ENCODE measurements around the gene AVP.

The AVP gene

GRCh38 chr20:3041854-3042409, 42.6 kb downstream of the AVP start:
- no peak for DNase-seq
- Histone ChIP-seq H3K9me3 (no peaks in the 10 kb centered on the region), H3K4me3 (no peak overlapping the region), H3K27ac (peak overlapping the region; percentile 60 to 68), H3K27me3 (no peaks in the 10 kb centered on the region), H3K4me1 (peaks cover 0 to 34% (median 25%) of the 10 kb centered on the region in 4 donors), H3K36me3 (peaks cover 28 to 39% (median 33%) of the 10 kb centered on the region in 3 donors)
- intact Hi-C loops (cut with DNase I; ENCODE audit: low total_unique reads): no loop called here
- no peak for TF ChIP-seq CTCF (IDR thresholded peaks at IDR 0.05)

DNA sequence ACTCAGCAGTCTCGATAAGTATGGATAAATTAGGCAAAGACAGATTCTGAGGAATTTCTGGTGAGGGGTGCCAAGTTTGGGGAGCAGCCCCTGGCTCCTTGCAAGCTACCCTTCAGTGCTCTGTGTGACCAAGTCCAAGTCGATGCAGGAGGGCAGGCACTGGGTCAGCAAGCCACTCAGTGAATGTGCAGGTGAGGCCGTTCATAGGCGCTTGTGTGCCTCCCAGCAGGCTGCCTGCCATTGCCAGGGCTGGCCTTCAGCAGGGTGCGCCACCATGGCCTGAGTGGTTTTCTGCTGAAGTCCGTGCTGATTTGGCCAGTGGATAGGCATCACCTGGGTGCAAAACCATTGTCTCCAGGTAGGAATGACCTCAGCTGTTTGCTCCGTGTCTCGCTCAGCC, 44.4 kb downstream of the AVP start:
- Histone ChIP-seq H3K4me1 (peaks cover 0 to 25% (median 19%) of the 10 kb centered on the region in 4 donors), H3K27ac (no peak overlapping the region), H3K4me3 (no peak overlapping the region), H3K9me3 (no peaks in the 10 kb centered on the region), H3K27me3 (no peaks in the 10 kb centered on the region), H3K36me3 (peaks cover 37 to 57% (median 52%) of the 10 kb centered on the region in 3 donors)
- no peak for TF ChIP-seq CTCF (IDR thresholded peaks at IDR 0.05)
- intact Hi-C loops (cut with DNase I; ENCODE audit: low total_unique reads): no loop called here
- no peak for DNase-seq

DNA sequence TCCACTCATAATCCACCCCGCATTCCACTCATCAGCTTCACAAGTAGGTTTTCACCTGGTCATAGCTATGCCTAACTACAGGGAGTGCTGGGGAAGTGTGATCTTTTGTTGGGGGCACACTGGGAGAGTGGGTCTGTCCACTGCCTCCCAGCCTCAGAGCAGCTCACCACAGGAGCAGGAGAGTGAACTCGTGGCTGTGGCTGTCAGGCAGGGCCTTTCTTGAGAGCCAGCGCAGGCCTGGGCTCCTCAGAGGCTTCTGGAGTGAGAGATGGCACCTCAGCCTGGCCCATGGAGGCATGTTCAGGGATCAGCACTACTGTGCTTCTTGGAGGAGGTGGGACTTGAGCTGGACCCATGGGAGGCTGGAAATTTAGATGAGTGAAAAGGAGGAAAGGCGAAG, 45.1 kb downstream of the AVP start:
- intact Hi-C loops (cut with DNase I; ENCODE audit: low total_unique reads): no loop called here
- H3K27me3 ChIP-seq: no peaks in the 10 kb centered on the region
- no peak overlapping the region for H3K4me3 ChIP-seq
- no peak overlapping the region for H3K27ac ChIP-seq
- no peaks in the 10 kb centered on the region for H3K9me3 ChIP-seq
- peaks cover 0 to 20% (median 18%) of the 10 kb centered on the region in 4 donors for H3K4me1 ChIP-seq
- H3K36me3 ChIP-seq: peaks cover 37 to 62% (median 56%) of the 10 kb centered on the region in 3 donors
- TF ChIP-seq CTCF (IDR thresholded peaks at IDR 0.05): no peak
- DNase-seq: no peak

DNA sequence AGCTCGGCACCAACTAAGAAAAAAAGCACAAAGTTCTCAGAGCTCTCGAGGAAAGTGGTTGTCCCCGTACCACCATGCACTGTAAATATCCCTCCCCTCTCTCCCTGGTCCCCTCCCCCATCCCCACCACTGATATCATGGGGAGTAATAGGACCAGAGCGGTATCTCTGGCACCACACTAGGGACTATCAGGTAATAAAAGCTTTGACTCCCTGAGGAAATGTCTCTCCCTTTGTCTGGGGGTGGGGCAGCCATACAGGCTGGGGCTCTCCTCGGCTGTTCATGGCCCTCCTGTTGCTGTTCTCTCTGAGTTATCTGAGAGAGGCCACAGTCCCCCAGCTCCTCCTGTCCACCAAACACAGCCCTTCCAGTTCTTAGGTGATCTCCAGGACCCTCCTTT, 46.1 kb downstream of the AVP start:
- peaks cover 37 to 62% (median 56%) of the 10 kb centered on the region in 3 donors for H3K36me3 ChIP-seq
- intact Hi-C loops (cut with DNase I; ENCODE audit: low total_unique reads): no loop called here
- no peaks in the 10 kb centered on the region for H3K9me3 ChIP-seq
- no peak for DNase-seq
- H3K4me3 ChIP-seq: no peak overlapping the region
- H3K27ac ChIP-seq: no peak overlapping the region
- H3K27me3 ChIP-seq: no peaks in the 10 kb centered on the region
- H3K4me1 ChIP-seq: peaks cover 0 to 20% (median 18%) of the 10 kb centered on the region in 4 donors
- TF ChIP-seq CTCF (IDR thresholded peaks at IDR 0.05): no peak

DNA sequence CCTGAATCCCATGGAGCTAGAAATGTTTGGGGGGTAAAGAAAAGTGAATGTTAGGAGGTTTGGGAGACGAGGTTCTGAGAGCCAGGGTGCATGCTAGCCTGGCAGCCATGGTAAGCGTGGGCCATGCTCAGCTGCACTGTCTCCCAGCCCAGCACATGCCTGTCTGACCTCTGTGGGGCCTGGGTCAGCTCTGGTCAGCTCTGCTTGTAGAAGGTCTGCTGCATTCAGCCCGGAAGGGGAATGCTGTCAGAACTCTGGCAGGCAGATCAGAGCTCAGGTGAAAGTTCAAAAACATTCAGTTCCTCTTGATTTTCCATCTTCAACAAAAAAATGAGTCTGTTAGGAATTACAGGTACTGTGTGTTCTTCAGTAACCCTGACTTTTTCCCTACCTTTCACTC, 46.9 kb downstream of the AVP start:
- peaks cover 0 to 19% (median 14%) of the 10 kb centered on the region in 4 donors for H3K4me1 ChIP-seq
- no peak for DNase-seq
- H3K27me3 ChIP-seq: no peaks in the 10 kb centered on the region
- TF ChIP-seq CTCF (IDR thresholded peaks at IDR 0.05): no peak
- no peaks in the 10 kb centered on the region for H3K9me3 ChIP-seq
- intact Hi-C loops (cut with DNase I; ENCODE audit: low total_unique reads): no loop called here
- H3K27ac ChIP-seq: no peak overlapping the region
- H3K4me3 ChIP-seq: no peak overlapping the region
- H3K36me3 ChIP-seq: peaks cover 37 to 62% (median 56%) of the 10 kb centered on the region in 3 donors

Measured in tibial artery (tissue), 4 donors.